Adrenal gland (tissue), 12 donors: ENCODE measurements around the gene AFAP1. TPM values are rescaled to one million over a fixed set of nuclear protein-coding genes. Genes with fewer than 3 reads are reported as not detected.

Experiments
- DNase-seq, 7 donors: peaks; one replicate each; pipeline ENCODE4 v3.0.0-alpha.2; 2019 to 2020
- H3K27ac ChIP-seq, 5 donors: fragments of 200-600 bp; sonication (generic) in 4 of 5; 1 replicate in 3 of 5; 2 replicates in 2 of 5; pipeline versions ENCODE4 v1.5.1 to v1.8.0; 2016 to 2020; ENCODE audit warnings: mild to moderate bottlenecking in 1 of 5
- H3K27me3 ChIP-seq: fragments of 200-600 bp; 2 replicates; pipeline ENCODE4 v1.8.0; 2021
- H3K36me3 ChIP-seq, 2 donors: fragments of 200-600 bp; replicated peaks in 1 of 2; 1 replicate in 1 of 2; 2 replicates in 1 of 2; pipeline versions ENCODE4 v1.5.1 to v1.8.0; 2018 to 2022
- H3K4me1 ChIP-seq, 2 donors: fragments of 200-600 bp; replicated peaks in 1 of 2; 1 replicate in 1 of 2; 2 replicates in 1 of 2; pipeline versions ENCODE4 v1.5.1 to v1.8.0; 2018 to 2021
- H3K4me3 ChIP-seq, 4 donors: fragments of 200-600 bp; sonication (generic) in 3 of 4; one replicate each; pipeline ENCODE4 v1.5.1; 2016 to 2018
- H3K9me3 ChIP-seq, 3 donors: fragments of 200-600 bp; sonication (generic) in 1 of 3; replicated peaks in 1 of 3; 1 replicate in 2 of 3; 2 replicates in 1 of 3; pipeline versions ENCODE4 v1.5.1 to v1.8.0; 2016 to 2021
- POLR2A ChIP-seq, 2 donors: fragments of 450-650 bp; IDR thresholded peaks; one replicate each; pipeline ENCODE4 v1.6.1; 2017; ENCODE audit warnings: antibody characterized with exemption in 2 of 2, mild to moderate bottlenecking in 2 of 2, moderate library complexity in 1 of 2
- WGBS, 4 donors: extraction: QIAGEN DNeasy Blood & Tissue Kit in 2 of 4; methylation state at CpG; one replicate each; pipeline versions ENCODE4 v1.1.5 to v1.1.7; 2013 to 2017; 5-methylcytosine and 5-hydroxymethylcytosine counted together
- intact Hi-C, 2 donors: fragments of 100-400 bp; cut with DNase I; formaldehyde crosslinking; loops; one replicate each; pipeline versions ENCODE4 v1.14.1 to v1.15.0; 2022 to 2023
- polyA plus RNA-seq, 3 donors: library from polyadenylated mRNA; stranded (reverse); fragments of 200-250 nt in 2 of 3; fragments of 350-450 nt in 1 of 3; fragmentation: Illumina TruSeq in 1 of 3; extraction: RNeasy Lipid Tissue Mini Kit (QIAGEN cat#74804) in 1 of 3; gene quantifications; one replicate each; pipeline ENCODE4 v1.2.3, GENCODE V29; 2013 to 2014
- total RNA-seq, 9 donors: library from RNA; depleted of rRNA in 4 of 9; stranded (reverse); fragments of >200 nt in 4 of 9; fragments of 120-200 nt in 1 of 9; fragmentation: NEBNext Ultra II Directional in 1 of 9; extraction: Animal tissue kit (Norgen Biotek cat#: 25700) in 1 of 9; gene quantifications; one replicate each; pipeline versions ENCODE4 v1.1.0 to v1.2.4, GENCODE V29; 2013 to 2023
- TF ChIP-seq, protein P1 (sequence below), 6 experiments: fragments of 450-650 bp in 4 of 6; fragments of 200-600 bp in 2 of 6; sonication (generic) in 1 of 6; IDR thresholded peaks; 1 replicate in 5 of 6; 2 replicates in 1 of 6; pipeline versions ENCODE4 v1.5.1 to v1.8.0; 2016 to 2021; ENCODE audit warnings: antibody characterized with exemption in 6 of 6, mild to moderate bottlenecking in 2 of 6, moderate library complexity in 1 of 6
- donor health status: healthy with polysubstance abuse.
- donor health status: Bipolar disorder and iron deficiency.
- donor health status: DM: yes; HTN: yes; CAD: no.
- donor health status: DM: no; HTN: no; CAD: no.
- donor health status: DM: no; HTN: no; CAD: no.
- donor health status: DM: yes; HTN: yes; CAD: no.

AFAP1 gene
- total and polyA plus RNA-seq, 12 donors: 3.3 to 16.1 (median 9.8) TPM

DNA sequence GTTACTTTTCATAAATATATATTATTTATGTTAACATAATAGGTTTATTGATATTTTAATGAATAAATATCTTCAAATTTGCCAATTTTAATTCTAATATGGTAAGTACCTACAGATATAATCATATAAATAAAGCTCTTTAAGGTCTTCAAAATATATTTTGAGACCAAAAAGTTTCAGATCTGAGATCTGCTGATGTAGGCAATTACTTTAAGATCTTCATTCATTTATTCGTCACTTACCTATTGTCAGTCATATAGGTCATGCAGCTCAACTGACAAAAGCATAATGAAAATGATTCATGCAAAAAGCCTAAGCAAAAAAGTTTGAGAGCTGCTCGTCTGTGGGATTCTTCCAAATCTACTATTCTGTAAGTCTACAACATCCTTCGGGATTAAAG lies 64.8 kb downstream of the AFAP1 start:
- Histone ChIP-seq H3K9me3 (no peaks in the 10 kb centered on the region), H3K4me3 (no peak overlapping the region), H3K27me3 (no peaks in the 10 kb centered on the region), H3K27ac (no peak overlapping the region), H3K36me3 (no peaks in the 10 kb centered on the region), H3K4me1 (no peaks in the 10 kb centered on the region)
- 91 to 95% (median 93%) methylated on average over 3 of the region's 3 CpGs for WGBS, 4 donors
- no peak for DNase-seq
- intact Hi-C loops: no loop called here
- no peak for TF ChIP-seq POLR2A (IDR thresholded peaks at IDR 0.05)
- TF ChIP-seq, protein P1, sequence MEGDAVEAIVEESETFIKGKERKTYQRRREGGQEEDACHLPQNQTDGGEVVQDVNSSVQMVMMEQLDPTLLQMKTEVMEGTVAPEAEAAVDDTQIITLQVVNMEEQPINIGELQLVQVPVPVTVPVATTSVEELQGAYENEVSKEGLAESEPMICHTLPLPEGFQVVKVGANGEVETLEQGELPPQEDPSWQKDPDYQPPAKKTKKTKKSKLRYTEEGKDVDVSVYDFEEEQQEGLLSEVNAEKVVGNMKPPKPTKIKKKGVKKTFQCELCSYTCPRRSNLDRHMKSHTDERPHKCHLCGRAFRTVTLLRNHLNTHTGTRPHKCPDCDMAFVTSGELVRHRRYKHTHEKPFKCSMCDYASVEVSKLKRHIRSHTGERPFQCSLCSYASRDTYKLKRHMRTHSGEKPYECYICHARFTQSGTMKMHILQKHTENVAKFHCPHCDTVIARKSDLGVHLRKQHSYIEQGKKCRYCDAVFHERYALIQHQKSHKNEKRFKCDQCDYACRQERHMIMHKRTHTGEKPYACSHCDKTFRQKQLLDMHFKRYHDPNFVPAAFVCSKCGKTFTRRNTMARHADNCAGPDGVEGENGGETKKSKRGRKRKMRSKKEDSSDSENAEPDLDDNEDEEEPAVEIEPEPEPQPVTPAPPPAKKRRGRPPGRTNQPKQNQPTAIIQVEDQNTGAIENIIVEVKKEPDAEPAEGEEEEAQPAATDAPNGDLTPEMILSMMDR (IDR thresholded peaks at IDR 0.05): no peak

DNA sequence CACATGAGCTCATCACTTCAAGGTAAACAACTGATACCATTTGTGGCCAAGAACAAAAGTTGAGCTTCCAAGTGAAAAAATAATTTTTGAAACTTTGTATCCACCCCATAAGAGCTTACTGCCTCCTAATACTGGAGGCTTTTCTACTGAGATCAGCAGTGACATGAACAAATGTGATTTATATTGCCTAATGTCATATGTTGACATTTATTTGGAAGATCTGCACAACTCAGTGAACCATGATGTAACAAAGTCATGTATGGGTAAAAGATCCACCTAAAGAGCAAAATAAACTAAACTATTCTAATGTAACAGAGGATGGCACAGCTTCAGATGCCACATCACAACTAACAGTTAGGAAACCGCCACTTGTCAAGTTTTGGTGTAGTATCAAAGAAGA lies 65.8 kb downstream of the AFAP1 start:
- TF ChIP-seq, protein P1 (IDR thresholded peaks at IDR 0.05): no peak
- TF ChIP-seq POLR2A (IDR thresholded peaks at IDR 0.05): no peak
- Histone ChIP-seq H3K27ac (no peak overlapping the region), H3K4me1 (no peaks in the 10 kb centered on the region), H3K27me3 (no peaks in the 10 kb centered on the region), H3K9me3 (no peaks in the 10 kb centered on the region), H3K36me3 (no peaks in the 10 kb centered on the region), H3K4me3 (no peak overlapping the region)
- WGBS, 4 donors: 98 to 100% (median 100%) methylated on average over 1 of the region's 1 CpG
- DNase-seq: no peak
- intact Hi-C loops: no loop called here

DNA sequence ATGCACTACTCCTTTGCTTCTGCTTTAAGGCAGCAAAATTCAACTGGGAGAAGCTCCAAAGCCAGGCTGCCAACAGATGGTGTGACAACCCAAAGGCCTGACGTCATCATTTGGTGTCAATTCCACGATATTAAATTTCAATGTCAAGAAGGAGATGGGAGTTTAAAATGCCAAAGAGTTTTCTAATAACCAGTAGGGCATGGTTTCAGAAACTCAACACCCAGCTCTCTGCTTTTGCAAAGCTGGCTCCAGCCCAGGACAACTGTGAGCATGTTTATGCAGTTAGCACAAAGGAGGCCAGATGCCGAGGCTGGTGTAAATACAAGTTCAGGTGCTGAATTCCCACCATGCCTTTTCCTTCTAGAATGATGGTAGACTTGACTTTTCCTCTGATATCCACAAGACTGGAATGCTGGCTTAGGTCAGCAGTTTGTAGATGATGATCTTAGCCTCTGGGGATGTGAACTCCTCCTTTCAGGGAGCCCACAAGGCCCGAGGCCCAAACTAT lies 67.3 kb downstream of the AFAP1 start:
- Histone ChIP-seq H3K9me3 (no peaks in the 10 kb centered on the region), H3K27ac (no peak overlapping the region), H3K4me1 (no peaks in the 10 kb centered on the region), H3K27me3 (no peaks in the 10 kb centered on the region), H3K4me3 (no peak overlapping the region), H3K36me3 (no peaks in the 10 kb centered on the region)
- TF ChIP-seq POLR2A (IDR thresholded peaks at IDR 0.05): no peak
- TF ChIP-seq, protein P1 (IDR thresholded peaks at IDR 0.05): no peak
- WGBS, 4 donors: 41 to 54% (median 48%) methylated on average over 4 of the region's 4 CpGs
- peak in 1 of 7 donors; percentile 12 for DNase-seq
- intact Hi-C loops: no loop called here

DNA sequence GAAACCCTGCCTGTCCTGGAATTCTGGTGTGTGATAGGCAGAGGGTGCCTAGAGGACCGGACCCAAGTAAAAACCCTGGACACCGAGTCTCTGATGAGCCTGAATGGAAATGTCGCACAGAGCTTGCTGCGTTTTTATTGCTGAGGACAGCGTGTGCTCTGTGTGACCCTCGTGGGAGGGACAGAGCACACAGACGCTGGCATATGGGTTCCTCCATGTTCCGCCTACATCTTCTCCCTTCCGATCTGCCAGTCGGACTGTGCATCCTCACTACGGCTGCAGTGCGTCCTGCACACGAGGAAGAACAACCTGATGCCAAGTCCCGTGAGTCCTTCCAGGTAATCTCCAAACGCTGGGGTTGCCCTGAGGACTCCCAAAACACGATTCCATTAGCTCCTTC lies 68.3 kb downstream of the AFAP1 start:
- 91 to 94% (median 92%) methylated on average over 15 to 16 of the region's 16 CpGs for WGBS, 4 donors
- DNase-seq: no peak
- TF ChIP-seq POLR2A (IDR thresholded peaks at IDR 0.05): no peak
- TF ChIP-seq, protein P1 (IDR thresholded peaks at IDR 0.05): no peak
- Histone ChIP-seq H3K36me3 (no peaks in the 10 kb centered on the region), H3K27ac (no peak overlapping the region), H3K4me3 (no peak overlapping the region), H3K9me3 (no peaks in the 10 kb centered on the region), H3K27me3 (no peaks in the 10 kb centered on the region), H3K4me1 (no peaks in the 10 kb centered on the region)
- intact Hi-C loops: no loop called here
